ENCODE results near the gene UCKL1.
"Not testable (repeated sequence)": the region's sequence is repeated elsewhere in the genome, so short reads cannot be mapped to it uniquely, and the experiment has no call there.

The UCKL1 gene

DNA sequence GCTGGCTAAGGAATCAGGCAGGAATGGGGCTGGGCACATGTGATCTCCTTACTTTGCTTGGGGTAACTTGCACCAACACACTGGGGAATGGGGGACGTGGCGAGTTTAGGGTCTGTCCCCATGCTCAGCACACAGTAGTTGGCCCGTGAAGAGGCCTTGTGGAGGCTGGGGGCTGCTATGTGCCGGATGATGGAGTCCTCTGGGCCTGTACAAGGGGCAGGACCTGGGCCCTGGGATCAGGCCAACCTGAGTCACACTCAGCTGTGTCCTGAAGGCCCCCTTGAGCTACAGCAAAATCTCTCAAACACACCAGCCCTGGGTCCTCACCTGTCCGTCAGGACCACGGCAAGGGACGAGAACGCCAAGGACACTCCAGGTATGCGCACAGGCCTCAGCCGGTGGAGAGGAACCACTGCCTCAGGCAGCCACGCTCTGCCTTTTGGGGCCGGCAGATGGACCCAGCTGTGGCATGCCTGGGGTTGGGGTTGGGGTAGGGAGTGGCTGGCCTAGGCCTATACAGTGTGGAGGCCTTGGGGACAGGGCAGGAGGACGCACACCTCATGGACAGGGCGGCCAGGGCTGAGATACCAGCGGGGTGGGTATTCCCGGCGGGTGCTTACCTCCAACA lies 11.1 kb downstream of the UCKL1 start:
- no peak for DNase-seq

DNA sequence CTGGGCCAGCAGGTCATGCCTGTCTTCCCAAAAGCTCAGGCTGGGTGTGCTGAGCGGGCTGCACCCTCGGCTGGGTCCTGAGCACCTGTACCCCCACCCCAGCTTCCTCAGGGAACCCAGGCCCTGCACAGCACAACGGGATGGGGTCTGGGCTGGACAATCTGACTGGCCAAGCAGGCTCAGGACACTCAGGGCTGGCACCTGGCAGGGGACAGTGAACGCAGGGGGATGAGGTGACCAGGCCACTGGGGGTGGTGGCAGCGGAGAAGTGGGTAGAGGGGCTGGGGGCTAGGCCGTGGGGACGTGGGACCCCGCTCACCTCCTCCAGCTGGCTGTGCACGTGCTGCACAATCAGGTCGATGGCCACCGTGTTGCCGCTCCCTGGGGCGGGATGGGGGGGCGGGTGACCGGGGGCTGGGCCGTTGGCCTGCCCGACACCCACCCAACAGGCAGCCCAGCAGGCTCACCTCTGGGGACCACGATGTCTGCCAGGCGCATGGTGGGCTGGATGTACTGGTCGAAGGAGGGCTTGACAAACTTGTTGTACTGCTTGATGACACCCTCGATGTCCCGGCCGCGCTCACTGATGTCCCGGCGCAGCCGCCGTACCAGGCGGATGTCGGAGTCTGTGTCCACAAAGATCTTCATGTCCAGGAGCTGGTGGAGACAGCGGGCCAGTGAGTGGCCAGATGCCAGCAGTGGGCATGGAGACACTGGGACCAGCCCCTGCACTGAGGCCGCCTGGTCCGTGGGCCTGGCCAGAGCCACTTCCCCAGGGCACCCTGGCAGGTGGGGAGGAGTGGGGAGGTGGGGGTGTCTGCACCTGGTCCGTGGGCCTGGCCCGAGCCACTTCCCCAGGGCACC lies 11.9 kb downstream of the UCKL1 start:
- no peak for DNase-seq

GRCh38 chr20:63943808-63944077 lies 12.5 kb downstream of the UCKL1 start:
- no peak for DNase-seq

GRCh38 chr20:63942969-63943807 lies 13.0 kb downstream of the UCKL1 start:
- no peak for DNase-seq

DNA sequence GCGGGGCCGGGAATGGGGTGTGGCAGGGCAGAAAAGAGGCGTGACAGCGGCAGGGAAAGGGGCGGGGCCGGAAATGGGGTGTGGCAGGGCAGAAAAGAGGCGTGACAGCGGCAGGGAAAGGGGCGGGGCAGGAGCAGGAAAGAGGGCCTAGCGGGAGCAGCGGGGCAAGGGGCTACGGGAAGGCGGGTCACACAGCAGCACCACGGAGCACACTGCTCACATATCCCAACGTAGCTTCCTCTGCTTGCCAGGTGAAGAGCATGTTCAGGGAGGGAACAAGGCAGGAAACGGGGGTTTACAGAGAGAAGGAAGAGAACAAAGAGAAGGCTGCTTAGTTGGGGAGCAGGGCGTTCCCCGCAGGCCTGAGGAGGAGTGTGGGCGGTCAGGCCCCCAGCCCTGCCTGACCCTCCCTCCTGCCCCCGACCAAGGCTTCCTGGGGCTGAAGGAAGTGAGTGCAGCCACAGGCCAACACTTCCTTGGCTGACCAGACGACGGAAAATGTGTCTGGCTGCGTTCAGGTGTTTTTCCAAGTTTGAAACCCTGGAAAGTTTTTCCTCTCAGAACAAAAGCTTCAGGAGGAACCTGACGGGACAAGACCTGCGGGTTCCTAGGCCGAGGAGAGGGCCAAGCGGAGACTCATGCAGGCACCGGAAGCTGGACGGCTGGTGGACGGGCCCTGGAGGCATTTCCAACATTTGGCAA lies 13.8 kb downstream of the UCKL1 start:
- DNase-seq: peak in 5 of 56 donors; percentile 13 to 56 (median 14)

DNA sequence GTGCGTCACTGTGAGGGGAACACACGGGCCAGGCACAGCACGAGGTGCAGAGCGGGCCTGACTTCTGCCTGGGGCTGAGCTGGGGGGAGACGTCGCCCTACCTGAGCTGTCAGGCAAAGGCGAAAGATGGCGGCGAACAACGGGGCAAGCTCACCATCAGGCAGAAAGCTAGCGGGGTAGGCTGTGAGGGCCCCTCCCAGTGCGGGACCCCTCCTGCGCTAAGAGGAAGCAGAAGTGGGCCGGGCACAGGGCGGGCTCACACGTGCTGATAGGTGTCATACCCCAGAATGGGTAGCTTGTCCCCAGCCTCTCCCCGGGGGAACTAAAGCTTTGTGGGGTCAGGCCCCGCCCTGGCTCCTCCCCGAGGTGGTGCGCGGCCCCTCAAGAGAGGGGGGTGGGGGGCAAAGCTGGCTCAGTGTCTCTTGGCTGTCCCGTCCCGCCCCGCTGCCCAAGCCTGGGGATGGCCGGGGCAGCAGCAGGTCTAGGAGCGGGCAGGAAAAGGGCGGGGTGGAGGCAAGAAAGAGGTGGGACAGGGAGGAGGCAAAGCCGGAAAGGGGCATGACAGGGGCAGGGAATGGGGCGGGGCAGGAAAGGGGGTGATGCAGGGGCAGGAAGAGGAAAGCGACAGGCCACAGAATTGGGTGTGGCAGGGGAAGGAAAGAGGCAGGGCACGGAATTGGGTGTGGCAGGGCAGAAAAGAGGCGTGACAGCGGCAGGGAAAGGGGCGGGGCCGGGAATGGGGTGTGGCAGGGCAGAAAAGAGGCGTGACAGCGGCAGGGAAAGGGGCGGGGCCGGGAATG lies 14.7 kb downstream of the UCKL1 start:
- peak in 1 of 56 donors; percentile 8 for DNase-seq

GRCh38 chr20:63940472-63941266 lies 15.5 kb downstream of the UCKL1 start:
- DNase-seq: no peak

DNA sequence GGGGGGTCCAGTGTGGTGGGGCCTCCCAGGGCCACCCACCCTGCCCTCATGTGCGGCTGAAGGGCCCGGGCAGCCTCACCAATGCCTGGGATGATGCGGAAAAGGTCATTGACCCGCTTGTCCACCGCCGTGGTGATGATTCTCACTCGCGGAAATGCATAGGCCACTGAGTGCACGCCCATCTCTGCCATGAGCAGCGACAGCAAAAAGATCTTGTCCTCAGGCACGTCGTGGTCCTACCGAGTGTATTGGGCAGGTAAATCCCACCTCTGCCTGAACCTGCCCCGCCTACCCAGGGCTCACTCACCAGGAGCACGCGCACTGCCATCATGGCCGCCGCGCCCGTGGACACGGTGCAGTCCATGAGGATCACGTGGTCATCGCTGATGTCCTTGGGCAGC lies 16.1 kb downstream of the UCKL1 start:
- no peak for DNase-seq

DNA sequence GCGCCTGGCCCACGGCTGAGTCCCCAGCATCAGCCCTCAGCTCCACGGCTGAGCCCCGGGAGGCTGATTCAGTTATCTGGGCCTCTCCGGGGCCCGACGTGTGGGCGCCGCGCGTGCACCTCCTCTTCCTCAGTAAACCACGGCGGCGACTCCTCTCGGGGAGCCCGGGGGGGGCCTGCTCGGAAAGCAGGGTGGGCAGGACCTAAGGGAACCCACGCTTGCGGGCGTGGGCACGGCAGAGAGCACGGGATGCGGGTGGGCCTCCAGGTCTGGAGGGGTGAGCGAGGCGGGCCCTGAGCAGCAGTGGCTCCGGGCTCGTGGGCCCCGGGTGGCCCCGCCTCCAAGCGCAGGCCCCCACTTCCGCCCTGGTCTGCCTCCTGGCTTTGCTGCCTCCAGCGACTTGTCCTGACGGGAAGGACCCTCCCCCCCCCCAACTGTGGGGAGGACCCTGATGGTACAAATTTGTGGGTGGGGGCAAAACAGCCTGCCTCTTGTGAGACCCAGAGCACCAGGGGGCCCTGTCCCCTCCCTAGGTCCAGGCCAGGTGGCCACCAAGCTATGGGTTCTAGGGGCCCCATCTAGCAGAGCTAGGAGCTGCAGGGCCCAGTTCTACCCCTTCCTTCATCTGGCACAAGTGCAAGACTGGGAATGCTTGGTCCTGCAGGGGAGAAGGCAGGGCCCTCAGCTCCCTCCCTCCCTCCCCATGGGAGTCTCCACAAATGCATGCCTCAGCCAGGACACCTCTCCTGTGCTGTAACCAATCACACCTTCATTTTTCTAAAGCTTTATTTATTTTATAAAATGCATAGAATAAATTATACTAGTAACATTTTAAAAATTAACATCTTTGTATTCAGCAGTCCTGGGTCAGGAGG lies 16.9 kb downstream of the UCKL1 start:
- no peak for DNase-seq

DNA sequence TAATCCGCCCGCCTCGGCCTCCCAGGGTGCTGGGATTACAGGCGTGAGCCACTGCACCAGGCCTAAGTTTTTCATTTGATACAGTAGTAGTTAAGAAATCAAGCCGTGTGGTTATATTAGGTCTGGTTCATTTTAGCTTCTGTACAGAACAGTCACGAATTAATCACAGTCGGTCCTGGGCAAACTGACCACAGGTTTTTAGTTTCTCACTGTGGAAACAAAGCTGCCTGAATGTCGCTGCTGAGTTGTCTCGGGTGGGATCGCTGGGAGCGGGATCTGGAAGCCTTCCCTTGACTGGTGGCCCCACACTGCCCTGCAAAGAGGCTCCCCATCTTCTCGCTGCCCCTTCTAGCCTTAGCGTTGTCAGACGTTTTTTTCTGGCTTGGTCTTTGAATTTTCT lies 18.6 kb downstream of the UCKL1 start:
- no peak for DNase-seq

DNA sequence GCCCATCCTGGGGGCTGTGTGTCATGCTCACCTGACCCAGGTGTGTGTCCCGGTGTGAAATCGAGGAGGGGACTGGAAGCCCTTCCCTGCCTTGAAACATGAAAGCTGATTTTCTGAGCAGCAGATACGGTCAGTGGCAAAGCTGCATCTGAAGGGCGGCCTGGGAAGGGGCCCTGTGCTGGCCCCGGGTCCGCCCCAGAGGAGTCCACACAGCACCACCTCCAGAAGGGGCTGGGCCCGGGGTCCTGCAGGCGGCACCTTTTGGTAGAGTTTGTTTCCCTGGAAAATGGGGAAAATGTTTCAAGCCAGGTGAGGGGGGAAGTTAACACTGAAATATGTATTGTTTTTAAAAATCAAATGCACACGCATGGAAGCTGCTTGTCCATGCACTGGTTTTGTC lies 20.8 kb downstream of the UCKL1 start:
- DNase-seq: no peak

DNA sequence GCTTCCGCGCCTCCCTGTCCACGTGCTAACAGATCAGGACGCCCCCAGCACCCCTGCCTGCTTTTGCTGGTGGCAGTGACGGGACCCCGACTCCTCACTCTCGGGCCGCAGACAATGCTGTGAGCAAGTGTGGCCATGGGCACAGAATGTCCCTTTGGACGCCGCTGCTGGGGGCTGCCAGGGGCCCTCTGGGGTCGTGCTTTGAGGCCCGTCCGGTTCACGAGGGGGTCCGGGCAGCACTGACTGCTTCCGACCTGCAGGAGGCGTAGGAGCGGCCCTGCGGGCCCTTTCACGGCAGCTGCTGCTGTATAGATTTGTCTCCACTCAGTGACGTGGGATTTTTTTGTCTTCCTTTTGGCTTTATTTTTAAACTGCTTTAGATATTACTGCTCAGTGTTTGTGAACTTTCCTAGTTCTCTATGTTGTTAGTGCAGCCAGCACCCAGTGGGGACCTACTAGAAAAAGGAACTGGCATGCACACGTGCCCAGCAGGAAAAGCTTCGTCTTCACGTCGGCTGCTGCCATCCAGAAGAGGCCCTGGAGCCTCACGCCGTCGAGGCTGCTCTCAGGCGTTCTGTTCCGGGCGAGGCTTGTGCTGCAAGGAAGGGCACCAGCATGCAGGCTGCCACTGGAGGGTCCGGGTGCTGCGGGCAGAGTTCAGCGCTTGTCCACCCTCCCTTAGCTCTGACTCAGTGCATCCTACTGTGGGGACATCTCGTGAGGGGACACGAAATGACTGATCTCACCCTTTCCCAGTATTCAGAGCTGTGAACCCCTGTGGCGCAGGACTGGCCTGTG lies 21.7 kb downstream of the UCKL1 start:
- no peak for DNase-seq

- no peak for DNase-seq
Observed at GRCh38 chr20:63933646-63934045, 22.6 kb downstream of the UCKL1 start.

DNA sequence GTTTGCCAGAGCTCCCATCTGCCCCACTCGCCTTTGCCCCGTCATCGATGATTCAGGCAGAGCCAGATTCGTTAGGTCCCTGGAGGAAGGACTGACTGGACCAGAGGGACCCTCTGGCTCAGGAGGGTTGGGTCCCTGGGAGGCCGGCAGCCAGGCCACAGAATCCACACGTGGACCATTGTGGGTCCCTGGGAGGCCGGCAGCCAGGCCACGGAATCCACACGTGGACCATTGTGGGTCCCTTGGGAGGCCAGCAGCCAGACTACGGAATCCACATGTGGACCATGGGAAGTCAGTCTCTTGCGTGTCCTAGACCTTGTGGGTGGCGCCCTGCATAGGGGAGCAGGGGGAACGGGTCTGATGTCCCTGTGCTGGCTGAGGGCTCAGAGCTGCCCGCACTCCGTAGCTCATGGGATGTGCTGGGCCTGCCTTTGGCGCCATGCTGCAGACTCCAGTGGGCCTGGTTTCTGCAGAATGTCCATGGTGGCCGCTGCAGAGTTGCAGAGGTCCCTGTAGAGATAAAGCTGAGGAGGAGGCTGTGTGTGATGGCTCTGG lies 23.5 kb downstream of the UCKL1 start:
- DNase-seq: no peak

DNA sequence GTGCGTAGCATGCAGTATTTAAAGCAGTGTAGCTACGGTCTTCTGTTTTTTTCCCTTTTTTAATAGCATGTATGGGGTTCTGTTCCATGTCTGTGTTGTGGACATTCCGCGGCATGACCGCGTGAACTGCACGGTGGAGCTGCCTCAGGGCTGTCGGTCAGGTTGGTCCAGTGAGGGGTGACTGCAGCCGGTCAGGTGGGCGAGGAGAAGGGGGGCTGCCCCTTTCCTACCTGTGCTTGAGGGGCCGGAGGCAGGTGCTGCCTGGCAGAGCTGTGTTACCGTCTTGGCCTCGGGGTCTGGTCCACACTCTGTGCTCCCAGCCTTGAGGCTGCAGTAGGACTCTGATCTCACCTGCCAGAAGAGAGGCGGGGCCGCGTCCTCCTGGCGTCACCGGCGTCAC lies 24.5 kb downstream of the UCKL1 start:
- DNase-seq: no peak

DNA sequence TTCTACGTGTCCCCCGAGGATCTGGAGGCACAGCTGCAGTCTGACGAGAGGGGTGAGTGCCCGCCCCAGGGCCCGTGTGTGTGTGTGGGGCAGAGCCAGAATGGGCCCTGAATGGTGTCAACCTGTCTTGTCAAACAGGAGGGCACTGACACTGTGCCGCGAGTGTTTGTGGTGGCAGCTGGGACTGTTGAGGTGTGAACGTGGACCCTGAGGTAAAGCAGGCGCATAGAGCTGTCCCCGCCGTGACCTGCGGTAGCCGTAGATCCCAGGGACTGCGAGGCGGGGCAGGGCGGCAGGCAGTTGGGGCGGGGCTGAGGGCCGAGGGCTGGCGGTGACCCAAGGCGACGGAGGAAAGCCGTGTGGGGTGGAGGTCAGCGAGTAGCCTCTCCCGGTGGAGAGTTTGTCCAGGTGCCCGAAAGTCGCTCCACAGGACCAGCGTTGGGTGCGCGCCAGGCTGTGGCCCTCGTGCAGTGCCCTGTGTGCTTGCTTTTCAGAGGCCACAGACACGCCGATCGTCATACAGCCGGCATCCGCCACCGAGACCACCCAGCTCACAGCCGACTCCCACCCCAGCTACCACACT lies 25.2 kb downstream of the UCKL1 start:
- no peak for DNase-seq

- not testable (repeated sequence) for DNase-seq
Observed at GRCh38 chr20:63929473-63929883, 26.7 kb downstream of the UCKL1 start.

All from nucleus accumbens (tissue), 56 donors.